ENCODE measurements around the gene SLC19A1. TPM values are rescaled to one million over a fixed set of nuclear protein-coding genes. Genes with fewer than 3 reads are reported as not detected.
"Not testable (repeated sequence)": the region's sequence is repeated elsewhere in the genome, so short reads cannot be mapped to it uniquely, and the experiment has no call there.

SLC19A1 gene
- total and polyA plus RNA-seq, 2 donors = 3.5 to 8.9 TPM

- Histone ChIP-seq H3K4me3 (ENCODE audit: low read length in 2 of 2) (no peak overlapping the region), H3K27ac (ENCODE audit: low read depth in 1 of 2, low read length in 1 of 2) (peak overlapping the region; percentile 8 to 26), H3K9me3 (ENCODE audit: control insufficient read depth in 2 of 2, insufficient read depth in 1 of 2, low read length in 1 of 2) (no peaks in the 10 kb centered on the region), H3K36me3 (ENCODE audit: control insufficient read depth in 2 of 2, insufficient read depth in 2 of 2, low read length in 1 of 2) (no peaks in the 10 kb centered on the region), H3K27me3 (ENCODE audit: control insufficient read depth in 2 of 2, insufficient read depth in 1 of 2, low read length in 1 of 2) (no peaks in the 10 kb centered on the region), H3K4me1 (ENCODE audit: control insufficient read depth in 2 of 2, insufficient read depth in 2 of 2, low read length in 2 of 2) (peaks cover 0 to 43% of the 10 kb centered on the region in 2 donors)
- peak in 1 of 9 donors; percentile 34 for DNase-seq (ENCODE audit: low read depth in 6 of 9, low spot score in 9 of 9)
- WGBS = 85% methylated on average over 14 of the region's 14 CpGs
These were observed 31.3 kb upstream of the SLC19A1 start for GRCh38 chr21:45573452-45574035.

- peaks cover 0 to 43% of the 10 kb centered on the region in 2 donors for H3K4me1 ChIP-seq (ENCODE audit: control insufficient read depth in 2 of 2, insufficient read depth in 2 of 2, low read length in 2 of 2)
- no peak overlapping the region for H3K4me3 ChIP-seq (ENCODE audit: low read length in 2 of 2)
- H3K9me3 ChIP-seq (ENCODE audit: control insufficient read depth in 2 of 2, insufficient read depth in 1 of 2, low read length in 1 of 2) = no peaks in the 10 kb centered on the region
- no peaks in the 10 kb centered on the region for H3K36me3 ChIP-seq (ENCODE audit: control insufficient read depth in 2 of 2, insufficient read depth in 2 of 2, low read length in 1 of 2)
- H3K27me3 ChIP-seq (ENCODE audit: control insufficient read depth in 2 of 2, insufficient read depth in 1 of 2, low read length in 1 of 2) = no peaks in the 10 kb centered on the region
- WGBS = 86% methylated on average over 11 of the region's 11 CpGs
- no peak overlapping the region for H3K27ac ChIP-seq (ENCODE audit: low read depth in 1 of 2, low read length in 1 of 2)
- DNase-seq (ENCODE audit: low read depth in 6 of 9, low spot score in 9 of 9) = no peak
These were observed 30.7 kb upstream of the SLC19A1 start for GRCh38 chr21:45572783-45573451.

GRCh38 chr21:45572231-45572630, 30.0 kb upstream of the SLC19A1 start:
- H3K27ac ChIP-seq (ENCODE audit: low read depth in 1 of 2, low read length in 1 of 2) = no peak overlapping the region
- DNase-seq (ENCODE audit: low read depth in 6 of 9, low spot score in 9 of 9) = no peak
- H3K27me3 ChIP-seq (ENCODE audit: control insufficient read depth in 2 of 2, insufficient read depth in 1 of 2, low read length in 1 of 2) = no peaks in the 10 kb centered on the region
- WGBS = 96% methylated on average over 8 of the region's 8 CpGs
- no peaks in the 10 kb centered on the region for H3K9me3 ChIP-seq (ENCODE audit: control insufficient read depth in 2 of 2, insufficient read depth in 1 of 2, low read length in 1 of 2)
- peaks cover 0 to 43% of the 10 kb centered on the region in 2 donors for H3K4me1 ChIP-seq (ENCODE audit: control insufficient read depth in 2 of 2, insufficient read depth in 2 of 2, low read length in 2 of 2)
- H3K36me3 ChIP-seq (ENCODE audit: control insufficient read depth in 2 of 2, insufficient read depth in 2 of 2, low read length in 1 of 2) = no peaks in the 10 kb centered on the region
- H3K4me3 ChIP-seq (ENCODE audit: low read length in 2 of 2) = no peak overlapping the region

- no peak for DNase-seq (ENCODE audit: low read depth in 6 of 9, low spot score in 9 of 9)
- 83% methylated on average over 15 of the region's 15 CpGs for WGBS
- no peak overlapping the region for H3K4me3 ChIP-seq (ENCODE audit: low read length in 2 of 2)
- no peaks in the 10 kb centered on the region for H3K9me3 ChIP-seq (ENCODE audit: control insufficient read depth in 2 of 2, insufficient read depth in 1 of 2, low read length in 1 of 2)
- H3K27ac ChIP-seq (ENCODE audit: low read depth in 1 of 2, low read length in 1 of 2) = no peak overlapping the region
- no peaks in the 10 kb centered on the region for H3K27me3 ChIP-seq (ENCODE audit: control insufficient read depth in 2 of 2, insufficient read depth in 1 of 2, low read length in 1 of 2)
- peaks cover 0 to 43% of the 10 kb centered on the region in 2 donors for H3K4me1 ChIP-seq (ENCODE audit: control insufficient read depth in 2 of 2, insufficient read depth in 2 of 2, low read length in 2 of 2)
- H3K36me3 ChIP-seq (ENCODE audit: control insufficient read depth in 2 of 2, insufficient read depth in 2 of 2, low read length in 1 of 2) = no peaks in the 10 kb centered on the region
These were observed 29.4 kb upstream of the SLC19A1 start for GRCh38 chr21:45571641-45572040.

GRCh38 chr21:45570826-45571601, 28.8 kb upstream of the SLC19A1 start:
- no peak for DNase-seq (ENCODE audit: low read depth in 6 of 9, low spot score in 9 of 9)
- no peaks in the 10 kb centered on the region for H3K9me3 ChIP-seq (ENCODE audit: control insufficient read depth in 2 of 2, insufficient read depth in 1 of 2, low read length in 1 of 2)
- 91% methylated on average over 20 of the region's 20 CpGs for WGBS

GRCh38 chr21:45570071-45570470, 27.8 kb upstream of the SLC19A1 start:
- Histone ChIP-seq H3K27ac (ENCODE audit: low read depth in 1 of 2, low read length in 1 of 2) (no peak overlapping the region), H3K4me1 (ENCODE audit: control insufficient read depth in 2 of 2, insufficient read depth in 2 of 2, low read length in 2 of 2) (peaks cover 0 to 32% of the 10 kb centered on the region in 2 donors), H3K27me3 (ENCODE audit: control insufficient read depth in 2 of 2, insufficient read depth in 1 of 2, low read length in 1 of 2) (no peaks in the 10 kb centered on the region), H3K36me3 (ENCODE audit: control insufficient read depth in 2 of 2, insufficient read depth in 2 of 2, low read length in 1 of 2) (no peaks in the 10 kb centered on the region), H3K4me3 (ENCODE audit: low read length in 2 of 2) (no peak overlapping the region), H3K9me3 (ENCODE audit: control insufficient read depth in 2 of 2, insufficient read depth in 1 of 2, low read length in 1 of 2) (no peaks in the 10 kb centered on the region)
- no peak for DNase-seq (ENCODE audit: low read depth in 6 of 9, low spot score in 9 of 9)
- WGBS = 97% methylated on average over 7 of the region's 7 CpGs

More at GRCh38 chr21:45570826-45571601, 28.8 kb upstream of the SLC19A1 start:
- Histone ChIP-seq H3K27me3 (ENCODE audit: control insufficient read depth in 2 of 2, insufficient read depth in 1 of 2, low read length in 1 of 2) (no peaks in the 10 kb centered on the region), H3K4me3 (ENCODE audit: low read length in 2 of 2) (no peak overlapping the region), H3K36me3 (ENCODE audit: control insufficient read depth in 2 of 2, insufficient read depth in 2 of 2, low read length in 1 of 2) (no peaks in the 10 kb centered on the region), H3K4me1 (ENCODE audit: control insufficient read depth in 2 of 2, insufficient read depth in 2 of 2, low read length in 2 of 2) (peaks cover 0 to 40% of the 10 kb centered on the region in 2 donors), H3K27ac (ENCODE audit: low read depth in 1 of 2, low read length in 1 of 2) (peak overlapping the region in 1 of 2 donors; percentile 39)

GRCh38 chr21:45568383-45568782, 26.1 kb upstream of the SLC19A1 start:
- no peak overlapping the region for H3K27ac ChIP-seq (ENCODE audit: low read depth in 1 of 2, low read length in 1 of 2)
- peaks cover 0 to 15% of the 10 kb centered on the region in 2 donors for H3K4me1 ChIP-seq (ENCODE audit: control insufficient read depth in 2 of 2, insufficient read depth in 2 of 2, low read length in 2 of 2)
- no peaks in the 10 kb centered on the region for H3K9me3 ChIP-seq (ENCODE audit: control insufficient read depth in 2 of 2, insufficient read depth in 1 of 2, low read length in 1 of 2)
- no peaks in the 10 kb centered on the region for H3K36me3 ChIP-seq (ENCODE audit: control insufficient read depth in 2 of 2, insufficient read depth in 2 of 2, low read length in 1 of 2)
- 97% methylated on average over 3 of the region's 3 CpGs for whole genome bisulfite sequencing
- peaks cover 0 to 3% of the 10 kb centered on the region in 2 donors for H3K27me3 ChIP-seq (ENCODE audit: control insufficient read depth in 2 of 2, insufficient read depth in 1 of 2, low read length in 1 of 2)
- DNase-seq (ENCODE audit: low read depth in 6 of 9, low spot score in 9 of 9) = no peak
- H3K4me3 ChIP-seq (ENCODE audit: low read length in 2 of 2) = no peak overlapping the region

GRCh38 chr21:45564137-45564536, 21.9 kb upstream of the SLC19A1 start:
- not testable (repeated sequence) for H3K4me3 ChIP-seq (ENCODE audit: low read length in 2 of 2); H3K27ac ChIP-seq (ENCODE audit: low read depth in 1 of 2, low read length in 1 of 2)
- 96% methylated on average over 11 of the region's 11 CpGs for WGBS

GRCh38 chr21:45562965-45563364, 20.7 kb upstream of the SLC19A1 start:
- no peak overlapping the region for H3K4me3 ChIP-seq (ENCODE audit: low read length in 2 of 2)
- H3K9me3 ChIP-seq (ENCODE audit: control insufficient read depth in 2 of 2, insufficient read depth in 1 of 2, low read length in 1 of 2) = peaks cover 0 to 7% of the 10 kb centered on the region in 2 donors
- peaks cover 0 to 2% of the 10 kb centered on the region in 2 donors for H3K4me1 ChIP-seq (ENCODE audit: control insufficient read depth in 2 of 2, insufficient read depth in 2 of 2, low read length in 2 of 2)
- DNase-seq (ENCODE audit: low read depth in 6 of 9, low spot score in 9 of 9) = no peak
- 85% methylated on average over 6 of the region's 6 CpGs for WGBS
- H3K27ac ChIP-seq (ENCODE audit: low read depth in 1 of 2, low read length in 1 of 2) = no peak overlapping the region
- H3K27me3 ChIP-seq (ENCODE audit: control insufficient read depth in 2 of 2, insufficient read depth in 1 of 2, low read length in 1 of 2) = peaks cover 0 to 12% of the 10 kb centered on the region in 2 donors
- H3K36me3 ChIP-seq (ENCODE audit: control insufficient read depth in 2 of 2, insufficient read depth in 2 of 2, low read length in 1 of 2) = no peaks in the 10 kb centered on the region

More at GRCh38 chr21:45564137-45564536, 21.9 kb upstream of the SLC19A1 start:
- not testable (repeated sequence) for H3K9me3 ChIP-seq (ENCODE audit: control insufficient read depth in 2 of 2, insufficient read depth in 1 of 2, low read length in 1 of 2); DNase-seq (ENCODE audit: low read depth in 6 of 9, low spot score in 9 of 9); H3K4me1 ChIP-seq (ENCODE audit: control insufficient read depth in 2 of 2, insufficient read depth in 2 of 2, low read length in 2 of 2); H3K36me3 ChIP-seq (ENCODE audit: control insufficient read depth in 2 of 2, insufficient read depth in 2 of 2, low read length in 1 of 2)
- H3K27me3 ChIP-seq (ENCODE audit: control insufficient read depth in 2 of 2, insufficient read depth in 1 of 2, low read length in 1 of 2) = peaks cover 0 to 12% of the 10 kb centered on the region in 2 donors

All from thymus (tissue), 11 donors.